H1 (cell line): ENCODE data around the gene PMEPA1. TPM values are rescaled to one million over a fixed set of nuclear protein-coding genes. Genes with fewer than 3 reads are reported as not detected.

Source experiments
- CTCF ChIA-PET: fragments of 300-600 bp; sonication (Branson Sonifier 250); formaldehyde crosslinking; loops from one replicate; lab custom pipeline; 2021; ENCODE audit not compliant: partially characterized antibody; lab: Charles Lee
- POLR2A ChIA-PET: fragments of 300-600 bp; sonication (Branson Sonifier 250); formaldehyde crosslinking; loops from one replicate; lab custom pipeline; 2021; ENCODE audit warnings: inconsistent platforms; ENCODE audit not compliant: partially characterized antibody; lab: Charles Lee
- DNase-seq, 2 experiments: peaks; one replicate each; pipeline versions ENCODE4 v3.0.0 to v3.0.0-alpha.2; 2010 to 2022; ENCODE audit warnings: low spot score in 2 of 2, low read depth in 1 of 2, mixed read lengths in 1 of 2
- FAIRE-seq: peaks from 2 replicates; lab custom pipeline; 2011; peaks lifted over from hg19 to GRCh38; lab: Jason Lieb, UNC
- H2AFZ ChIP-seq: 2 replicates; pipeline ENCODE4 v1.8.1; 2012; ENCODE audit warnings: low read length, inconsistent platforms
- H2AK5ac ChIP-seq: 2 replicates; pipeline ENCODE4 v1.6.1; 2013; ENCODE audit warnings: low read depth, low read length
- H2BK120ac ChIP-seq: replicated peaks from 2 replicates; pipeline ENCODE3; 2013; ENCODE audit warnings: low read depth, low read length, inconsistent platforms
- H2BK12ac ChIP-seq: 2 replicates; pipeline ENCODE4 v1.6.1; 2013; ENCODE audit warnings: low read depth, low read length
- H2BK15ac ChIP-seq: 2 replicates; pipeline ENCODE4 v1.6.1; 2013; ENCODE audit warnings: low read length
- H2BK20ac ChIP-seq: 2 replicates; pipeline ENCODE4 v1.6.1; 2013; ENCODE audit warnings: low read length
- H2BK5ac ChIP-seq: 2 replicates; pipeline ENCODE4 v1.6.1; 2013; ENCODE audit warnings: low read depth, low read length
- H3K14ac ChIP-seq: 2 replicates; pipeline ENCODE4 v1.6.1; 2013; ENCODE audit warnings: inconsistent platforms; ENCODE audit not compliant: insufficient read length
- H3K18ac ChIP-seq: 2 replicates; pipeline ENCODE4 v1.6.1; 2013; ENCODE audit warnings: low read length; ENCODE audit errors: extremely low read depth
- H3K23ac ChIP-seq: 2 replicates; pipeline ENCODE4 v1.6.1; 2013; ENCODE audit warnings: inconsistent platforms; ENCODE audit not compliant: insufficient read length
- H3K23me2 ChIP-seq: 2 replicates; pipeline ENCODE4 v1.6.1; 2013; ENCODE audit warnings: low read depth, low read length
- H3K27ac ChIP-seq: 2 replicates; pipeline ENCODE4 v1.6.1; 2011; ENCODE audit warnings: low read depth, low read length, inconsistent platforms
- H3K27me3 ChIP-seq, 4 experiments: replicated peaks in 1 of 4; 1 replicate in 1 of 4; 2 replicates in 3 of 4; pipeline versions ENCODE4 v1.6.1 to v1.8.1; 2011 to 2013; ENCODE audit warnings: low read length in 3 of 4, mild to moderate bottlenecking in 3 of 4, inconsistent platforms in 2 of 4, mixed read lengths in 2 of 4, moderate library complexity in 1 of 4; ENCODE audit not compliant: control insufficient read depth in 3 of 4, insufficient read depth in 3 of 4; ENCODE audit errors: extremely low read depth in 1 of 4
- H3K36me3 ChIP-seq, 4 experiments: 2 replicates each; pipeline versions ENCODE4 v1.6.1 to v1.8.1; 2011 to 2013; ENCODE audit warnings: mild to moderate bottlenecking in 4 of 4, low read length in 3 of 4, moderate library complexity in 2 of 4, control low read depth in 1 of 4, inconsistent platforms in 1 of 4; ENCODE audit not compliant: insufficient read depth in 4 of 4, control insufficient read depth in 2 of 4
- H3K4ac ChIP-seq: replicated peaks from 2 replicates; pipeline ENCODE3; 2013; ENCODE audit warnings: low read length, low read depth, mixed read lengths, inconsistent platforms; ENCODE audit not compliant: insufficient read length
- H3K4me1 ChIP-seq, 4 experiments: replicated peaks in 1 of 4; 1 replicate in 1 of 4; 2 replicates in 3 of 4; pipeline versions ENCODE4 v1.6.1 to v1.8.1; 2011 to 2013; ENCODE audit warnings: low read length in 3 of 4, inconsistent platforms in 2 of 4, mixed read lengths in 1 of 4; ENCODE audit not compliant: insufficient read depth in 4 of 4, control insufficient read depth in 3 of 4
- H3K4me2 ChIP-seq, 2 experiments: 2 replicates each; pipeline versions ENCODE4 v1.6.1 to v1.8.1; 2011 to 2013; ENCODE audit warnings: low read depth in 2 of 2, low read length in 2 of 2, control low read depth in 1 of 2, inconsistent platforms in 1 of 2, mild to moderate bottlenecking in 1 of 2; ENCODE audit not compliant: insufficient read depth in 1 of 2
- H3K4me3 ChIP-seq, 4 experiments: fragments of 200-600, 300-600 bp in 1 of 4; sonication (generic), shearing (Covaris generic), sonication (Bioruptor Twin) in 1 of 4; 2 replicates each; pipeline versions ENCODE4 v1.5.1 to v1.8.1; 2011 to 2016; ENCODE audit warnings: low read length in 4 of 4, low read depth in 3 of 4, control low read depth in 2 of 4, inconsistent platforms in 2 of 4, mild to moderate bottlenecking in 2 of 4, mixed read lengths in 1 of 4, moderate library complexity in 1 of 4; ENCODE audit not compliant: insufficient read depth in 2 of 4; ENCODE audit errors: extremely low read depth in 1 of 4
- H3K56ac ChIP-seq: replicated peaks from 2 replicates; pipeline ENCODE3; 2013; ENCODE audit warnings: low read depth, mild to moderate bottlenecking, mixed read lengths, low read length, inconsistent platforms; ENCODE audit not compliant: insufficient read length
- H3K79me1 ChIP-seq: 2 replicates; pipeline ENCODE4 v1.6.1; 2013; ENCODE audit warnings: low read depth, low read length, control low read depth
- H3K79me2 ChIP-seq, 2 experiments: 2 replicates each; pipeline versions ENCODE4 v1.6.1 to v1.8.1; 2012 to 2013; ENCODE audit warnings: low read length in 2 of 2, mild to moderate bottlenecking in 2 of 2, inconsistent platforms in 1 of 2; ENCODE audit not compliant: insufficient read depth in 2 of 2, control insufficient read depth in 1 of 2
- H3K9ac ChIP-seq, 4 experiments: replicated peaks in 1 of 4; 1 replicate in 1 of 4; 2 replicates in 3 of 4; pipeline versions ENCODE4 v1.6.1 to v1.8.1; 2011 to 2013; ENCODE audit warnings: low read depth in 3 of 4, low read length in 3 of 4, control low read depth in 2 of 4, mild to moderate bottlenecking in 2 of 4, moderate library complexity in 2 of 4, inconsistent platforms in 1 of 4; ENCODE audit errors: extremely low read depth in 1 of 4
- H3K9me3 ChIP-seq, 2 experiments: 2 replicates each; pipeline versions ENCODE4 v1.6.1 to v1.8.1; 2012 to 2013; ENCODE audit warnings: mild to moderate bottlenecking in 2 of 2, moderate library complexity in 2 of 2, control low read depth in 1 of 2, inconsistent platforms in 1 of 2, low read depth in 1 of 2, low read length in 1 of 2, mixed read lengths in 1 of 2; ENCODE audit not compliant: insufficient read depth in 2 of 2
- H4K20me1 ChIP-seq, 2 experiments: replicated peaks in 1 of 2; 2 replicates each; pipeline versions ENCODE3 to v1.8.1; 2011 to 2013; ENCODE audit warnings: inconsistent platforms in 2 of 2, low read length in 2 of 2, mild to moderate bottlenecking in 1 of 2; ENCODE audit not compliant: insufficient read depth in 2 of 2, control insufficient read depth in 1 of 2
- H4K5ac ChIP-seq: 2 replicates; pipeline ENCODE4 v1.6.1; 2013; ENCODE audit warnings: low read length, low read depth, mixed read lengths, inconsistent platforms; ENCODE audit not compliant: insufficient read length
- H4K8ac ChIP-seq: 2 replicates; pipeline ENCODE4 v1.8.0; 2013; ENCODE audit warnings: mild to moderate bottlenecking, moderate library complexity, low read length, inconsistent platforms; ENCODE audit not compliant: insufficient read depth; ENCODE audit errors: extremely low read depth
- H4K91ac ChIP-seq: replicated peaks from 2 replicates; pipeline ENCODE3; 2013; ENCODE audit warnings: low read length, mixed read lengths, inconsistent platforms; ENCODE audit not compliant: insufficient read length
- CREB1 ChIP-seq: IDR thresholded peaks from 2 replicates; pipeline ENCODE4 v1.6.1; 2012; ENCODE audit warnings: inconsistent platforms
- EP300 ChIP-seq, 2 experiments: IDR thresholded peaks; 1 replicate in 1 of 2; 2 replicates in 1 of 2; pipeline ENCODE4 v1.6.1; 2011 to 2012; ENCODE audit warnings: low read depth in 2 of 2, low read length in 2 of 2, mild to moderate bottlenecking in 2 of 2, borderline replicate concordance in 1 of 2, inconsistent platforms in 1 of 2, moderate library complexity in 1 of 2
- MAFK ChIP-seq: IDR thresholded peaks from 2 replicates; pipeline ENCODE4 v1.6.1; 2012; ENCODE audit warnings: low read depth, mild to moderate bottlenecking, improper control_type of control experiment, low read length
- RAD21 ChIP-seq, 2 experiments: IDR thresholded peaks in 1 of 2; conservative IDR thresholded peaks in 1 of 2; 2 replicates each; pipeline ENCODE4 v1.6.1; 2011; ENCODE audit warnings: low read depth in 2 of 2, low read length in 2 of 2, improper control_type of control experiment in 1 of 2, inconsistent platforms in 1 of 2, mild to moderate bottlenecking in 1 of 2, moderate library complexity in 1 of 2
- WGBS, 2 experiments: shearing (Covaris generic) in 1 of 2; methylation state at CpG; one replicate each; pipeline versions ENCODE4 v1.1.6 to v1.1.7; 2013 to 2015; ENCODE audit warnings: low lambda C conversion rate in 2 of 2, mixed read lengths in 2 of 2, inconsistent platforms in 1 of 2, low coverage in 1 of 2, missing lambda C conversion rate in 1 of 2; ENCODE audit not compliant: insufficient replicate concordance in 2 of 2, insufficient coverage in 1 of 2, insufficient read length in 1 of 2; ENCODE audit errors: extremely low coverage in 1 of 2, missing lambda C conversion rate in 1 of 2; 5-methylcytosine and 5-hydroxymethylcytosine counted together
- polyA plus RNA-seq, 7 experiments: library from polyadenylated mRNA; depleted of rRNA in 3 of 7; stranded (reverse) in 5 of 7; unstranded in 2 of 7; fragments of >200 nt in 5 of 7; fragments of 200-250 nt in 2 of 7; gene quantifications; 1 replicate in 5 of 7; 2 replicates in 1 of 7; 4 replicates in 1 of 7; pipeline versions ENCODE4 v1.2.1 to v1.2.3, GENCODE V29; 2011 to 2013; ENCODE audit warnings: missing spikeins in 2 of 7, mixed read lengths in 2 of 7
- total RNA-seq: library from RNA; stranded (reverse); fragmentation: NEBNext Ultra II Directional; extraction: Animal tissue kit (Norgen Biotek cat#: 25700); gene quantifications from 2 replicates; pipeline ENCODE4 v1.2.1, GENCODE V29; 2021
- TF ChIP-seq, protein P1 (sequence below): IDR thresholded peaks from 2 replicates; pipeline ENCODE4 v1.6.1; 2012; ENCODE audit warnings: inconsistent platforms

PMEPA1 gene
- total and polyA plus RNA-seq, 2 of the 8 experiments (the other 6 are each of a cell fraction or from before 2014, with no cell fraction given): 12.7 to 20.5 TPM

DNA sequence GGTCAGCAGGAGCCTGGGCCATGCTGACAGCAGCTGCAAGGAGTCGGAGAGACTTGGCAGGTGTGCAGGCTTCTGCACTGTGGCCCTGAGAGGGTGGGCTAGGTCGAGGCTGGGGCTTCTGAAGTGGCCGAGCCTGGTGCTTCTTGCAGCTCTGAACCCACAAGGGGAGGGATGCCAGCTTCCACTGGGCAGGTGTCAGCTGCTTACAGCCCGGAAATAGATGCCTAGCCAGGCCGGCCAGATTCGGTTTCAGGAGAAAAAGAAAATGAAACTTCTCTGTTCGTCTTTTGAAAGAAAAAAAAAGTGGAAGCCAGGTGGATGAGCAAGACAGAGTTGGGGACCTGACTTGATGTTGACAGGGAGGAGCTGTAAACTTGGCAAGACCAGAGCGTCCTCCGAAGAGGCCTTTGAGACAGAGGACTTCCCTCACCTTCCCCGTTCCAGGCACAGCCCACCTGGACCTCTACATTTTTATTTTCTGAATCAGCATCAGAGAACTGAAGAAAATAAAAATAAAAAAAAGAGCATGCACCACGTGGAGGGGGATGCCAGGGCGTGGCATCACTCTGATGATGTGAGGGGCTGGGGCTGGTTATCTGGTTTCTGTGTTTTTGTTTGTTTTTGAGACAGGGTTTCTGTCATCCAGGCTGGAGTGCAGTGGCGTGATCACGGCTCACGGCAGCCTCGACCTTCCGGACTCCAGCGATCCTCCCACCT, 89.4 kb downstream of the PMEPA1 start, which contains the start of gene ZBP1:
Gene ZBP1, minus strand, starts transcription at position 153 of the 717 bp plus-strand sequence. Its CDS starts 131 bp downstream, at position 22.
- Histone ChIP-seq H3K14ac (no peak within 1 kb of the TSS), H2AFZ (no peak within 1 kb of the TSS), H2BK12ac (no peak within 1 kb of the TSS), H4K5ac (no peak within 1 kb of the TSS), H3K23me2 (no peaks in the 10 kb centered on the region), H3K27ac (no peak within 1 kb of the TSS), H3K56ac (no peak within 1 kb of the TSS), H4K20me1 (no peaks in the 10 kb centered on the region), H4K91ac (no peak within 1 kb of the TSS), H3K9me3 (no peaks in the 10 kb centered on the region; a peak in 2 of 4 replicates), H3K79me1 (no peaks in the 10 kb centered on the region), H3K36me3 (no peaks in the 10 kb centered on the region), H4K8ac (no peak within 1 kb of the TSS), H3K4me1 (no peaks in the 10 kb centered on the region), H3K9ac (no peak within 1 kb of the TSS), H2BK5ac (no peak within 1 kb of the TSS), H3K18ac (no peak within 1 kb of the TSS), H3K4me2 (no peak within 1 kb of the TSS), H3K4me3 (no peak within 1 kb of the TSS), H2AK5ac (no peak within 1 kb of the TSS), H2BK15ac (no peak within 1 kb of the TSS), H2BK20ac (no peak within 1 kb of the TSS), H3K23ac (no peak within 1 kb of the TSS), H3K4ac (no peak within 1 kb of the TSS), H3K27me3 (no peaks in the 10 kb centered on the region), H2BK120ac (no peak within 1 kb of the TSS), H3K79me2 (no peaks in the 10 kb centered on the region)
- FAIRE-seq (no peak), DNase-seq (peak in 1 of 2 experiments; percentile 42)
- TF ChIP-seq, protein P1, sequence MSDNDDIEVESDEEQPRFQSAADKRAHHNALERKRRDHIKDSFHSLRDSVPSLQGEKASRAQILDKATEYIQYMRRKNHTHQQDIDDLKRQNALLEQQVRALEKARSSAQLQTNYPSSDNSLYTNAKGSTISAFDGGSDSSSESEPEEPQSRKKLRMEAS: no peak
- TF ChIP-seq CREB1 (no peak), EP300 (IDR thresholded peaks at IDR 0.05; ENCODE audit: borderline replicate concordance in 1 of 2, low read depth in 2 of 2, low read length in 2 of 2) (no peak), RAD21 (IDR thresholded peaks at IDR 0.05 in 1 of 2, conservative IDR thresholded peaks at IDR 0.05 in 1 of 2; ENCODE audit: low read depth in 2 of 2, low read length in 2 of 2) (no peak), MAFK (no peak)
- POLR2A ChIA-PET: interaction anchor here (0.6 kb wide), 1 partner anchor 120 kb away, joined by 4 read pairs; no protein-coding TSS in a partner anchor
- 85% methylated on average over 18 of the region's 18 CpGs; no CpG with 5 or more reads in 1 of the 2 experiments for WGBS, 2 experiments
- CTCF ChIA-PET: interaction anchor here (0.6 to 4.3 kb wide), 18 partner anchors 8 to 1231 kb away, joined by 3 to 28 read pairs (median 4); no protein-coding TSS in a partner anchor
